Heart right ventricle (tissue), 16 donors: Measurements from ENCODE around the gene CTSD. TPM values are rescaled to one million over a fixed set of nuclear protein-coding genes. Genes with fewer than 3 reads are reported as not detected.
A peak's percentile ranks its signal among the peaks of the same experiment; 100 is the strongest.
"Not testable (repeated sequence)": the region's sequence is repeated elsewhere in the genome, so short reads cannot be mapped to it uniquely, and the experiment has no call there.

Experiments used
- ATAC-seq, 8 donors: fragments of 200-7000 bp; cut with Tn5 transposase; one replicate each; pipeline ENCODE4 v1.9.1; 2020; ENCODE audit warnings: mild to moderate bottlenecking in 8 of 8, moderate library complexity in 8 of 8, moderate number of reproducible peaks in 1 of 8
- DNase-seq, 2 donors: peaks; one replicate each; pipeline ENCODE4 v3.0.0-alpha.2; 2020
- H3K27ac ChIP-seq, 10 donors: fragments of 200-600 bp; sonication (generic) in 2 of 10; one replicate each; pipeline versions ENCODE4 v1.5.0 to v1.8.0; 2020 to 2022; ENCODE audit warnings: mild to moderate bottlenecking in 3 of 10
- H3K27me3 ChIP-seq, 7 donors: fragments of 200-600 bp; one replicate each; pipeline ENCODE4 v1.8.0; 2021 to 2022; ENCODE audit warnings: mild to moderate bottlenecking in 2 of 7
- H3K36me3 ChIP-seq, 9 donors: fragments of 200-600 bp; sonication (generic) in 1 of 9; one replicate each; pipeline versions ENCODE4 v1.5.0 to v1.8.0; 2020 to 2022; ENCODE audit warnings: mild to moderate bottlenecking in 2 of 9
- H3K4me1 ChIP-seq, 9 donors: fragments of 200-600 bp; sonication (generic) in 1 of 9; one replicate each; pipeline versions ENCODE4 v1.5.0 to v1.8.0; 2020 to 2022; ENCODE audit warnings: mild to moderate bottlenecking in 4 of 9
- H3K4me3 ChIP-seq, 10 donors: fragments of 200-600 bp; sonication (generic) in 2 of 10; one replicate each; pipeline versions ENCODE4 v1.5.0 to v1.8.0; 2020 to 2022; ENCODE audit warnings: mild to moderate bottlenecking in 7 of 10, moderate library complexity in 2 of 10
- H3K9me3 ChIP-seq, 11 donors: fragments of 200-600 bp in 10 of 11; sonication (generic) in 2 of 11; one replicate each; pipeline versions ENCODE4 v1.5.0 to v1.8.0; 2013 to 2022; ENCODE audit warnings: mild to moderate bottlenecking in 2 of 11, control low read depth in 1 of 11, moderate library complexity in 1 of 11
- CTCF ChIP-seq, 9 donors: fragments of 200-600 bp; sonication (generic) in 2 of 9; IDR thresholded peaks; one replicate each; pipeline versions ENCODE4 v1.5.0 to v1.8.0; 2021 to 2022; ENCODE audit warnings: antibody characterized with exemption in 9 of 9, mild to moderate bottlenecking in 5 of 9, moderate library complexity in 1 of 9
- WGBS, 2 donors: extraction: QIAGEN DNeasy Blood & Tissue Kit; methylation state at CpG; one replicate each; pipeline ENCODE4 v1.1.7; 2013; ENCODE audit warnings: inconsistent platforms in 1 of 2; 5-methylcytosine and 5-hydroxymethylcytosine counted together
- intact Hi-C, 10 donors: fragments of 100-400 bp; cut with DNase I; formaldehyde crosslinking; loops; one replicate each; pipeline versions ENCODE4 v1.11.1 to v1.14.2; 2022
- long read RNA-seq, 3 donors: library from polyadenylated mRNA; unstranded; transcript quantifications; one replicate each; pipeline ENCODE4 v2.0.0, GENCODE V29; 2020 to 2021
- polyA plus RNA-seq, 2 donors: library from polyadenylated mRNA; stranded (reverse); fragments of 200-250 nt; gene quantifications; one replicate each; pipeline ENCODE4 v1.2.3, GENCODE V29; 2013
- total RNA-seq, 10 donors: library from RNA; stranded (reverse); fragmentation: NEBNext Ultra II Directional in 3 of 10; extraction: Animal tissue kit (Norgen Biotek cat#: 25700) in 3 of 10; gene quantifications; one replicate each; pipeline versions ENCODE4 v1.2.1 to v1.2.4, GENCODE V29; 2021 to 2023
- donor health status: Arrhythmogenic right ventricular cardiomyopathy.
- donor health status: ischemic (EF 13 %, LVEDD 7.1; RV severe dilation, severe dysfunction).
- donor health status: healthy with polysubstance abuse.
- donor health status: DM: no; HTN: yes; CAD: no.
- donor health status: DM: no; HTN: no; CAD: no.
- donor health status: ischemic (EF 25% LVEDD 6.9; RV normal size, moderate dysfunction).
- donor health status: ischemic (EF 25% LVEDD 5.7; RV mildly dilated, moderate dysfunction).
- donor health status: healthy.
- donor health status: DM: yes; HTN: yes; CAD: no.
- donor health status: Ischemic cardiomyopathy.
- donor health status: ischemic (EF 35%, LVEDD 5.7; RV mildly dilated, moderate dysfunction).
- donor health status: nonischemic (EF 11% LVEDD 7.7; RV severe dilation, severe dysfunction).
- donor health status: DM: yes; HTN: yes; CAD: no.
- donor health status: PGD.
- donor health status: ischemic (EF 29% LVEDD 5.4; RV normal size, mild dysfunction).
- donor health status: nonischemic (EF 23%, LVEDD 6.1; RV moderate dilation, normal function).

CTSD gene
- total RNA-seq (1,000 to 10,000 TPM in 2 of 10 donors, 100 to 1,000 TPM in 8; 501 to 1,070 (median 786) TPM), polyA plus RNA-seq (100 to 1,000 TPM; 431 to 976 TPM)
- long read RNA-seq, donor 1, transcript CTSD-201 (9 exons, 2,123 nt) = major isoform, 543 of 921 reads
- long read RNA-seq, donor 1, partial matches to known transcripts = 222 of 921 reads
- long read RNA-seq, donor 1, other reads (novel, unspliced or antisense) = 152 of 921 reads
- long read RNA-seq, donor 2, transcript CTSD-201 (9 exons, 2,123 nt) = major isoform, 554 of 774 reads
- long read RNA-seq, donor 2, partial matches to known transcripts = 200 of 774 reads
- long read RNA-seq, donor 2, other reads (novel, unspliced or antisense) = 17 of 774 reads
- long read RNA-seq, donor 3, transcript CTSD-204 (9 exons, 2,006 nt) = minor isoform, 7 of 2,496 reads
- long read RNA-seq, donor 3, transcript CTSD-201 (9 exons, 2,123 nt) = major isoform, 1,526 of 2,496 reads
- long read RNA-seq, donor 3, partial matches to known transcripts = 818 of 2,496 reads
- long read RNA-seq, donor 3, other reads (novel, unspliced or antisense) = 140 of 2,496 reads

GRCh38 chr11:1763796-1764661, at the start of gene CTSD:
TSS of gene CTSD (minus strand) at chr11:1763927. CDS start at chr11:1763859, 68 bp downstream.
- 2% methylated on average over 71 to 85 of the region's 85 CpGs for WGBS, 2 donors
- ATAC-seq (peak; percentile 62 to 88 (median 75)), DNase-seq (peak; percentile 88 to 94)
- intact Hi-C loops = loop anchor here in 3 of 10 donors (5.0 to 10.0 kb wide), 4 partner anchors 47 to 68 kb away; partner anchors contain the start of gene SYT8 (in 1 of the 3)
- H3K27me3 ChIP-seq = no peaks in the 10 kb centered on the region
- H3K36me3 ChIP-seq = peaks cover 0 to 21% (median 6%) of the 10 kb centered on the region in 9 donors
- peak within 1 kb of the TSS; percentile 79 to 100 (median 100) for H3K4me3 ChIP-seq
- no peaks in the 10 kb centered on the region for H3K9me3 ChIP-seq
- H3K4me1 ChIP-seq = peaks cover 29 to 52% (median 51%) of the 10 kb centered on the region in 9 donors
- TF ChIP-seq CTCF (IDR thresholded peaks at IDR 0.05) = peak in 2 of 9 donors; percentile 28 to 30
- H3K27ac ChIP-seq = peak within 1 kb of the TSS; percentile 93 to 99 (median 97)

- Histone ChIP-seq H3K27me3 (peaks cover 0 to 63% (median 7%) of the 10 kb centered on the region in 7 donors), H3K4me1 (peaks cover 0 to 11% (median 0%) of the 10 kb centered on the region in 9 donors), H3K9me3 (peaks cover 0 to 20% (median 4%) of the 10 kb centered on the region in 11 donors)
- H3K4me3 ChIP-seq, ATAC-seq, H3K27ac ChIP-seq, H3K36me3 ChIP-seq, DNase-seq: not testable (repeated sequence)
- 86 to 90% methylated on average over 9 of the region's 9 CpGs for WGBS, 2 donors
- intact Hi-C loops = loop anchor here in 1 of 10 donors (5.0 kb wide), 1 partner anchor 116 kb away; the partner anchor contains the start of gene KRTAP5-6
Measured at GRCh38 chr11:1813356-1813755, 49.6 kb upstream of the CTSD start.

- intact Hi-C loops = loop anchor here in 1 of 10 donors (5.0 kb wide), 1 partner anchor 116 kb away; the partner anchor contains the start of gene KRTAP5-6
Measured at GRCh38 chr11:1812801-1813200, 49.1 kb upstream of the CTSD start.

More at GRCh38 chr11:1812801-1813200, 49.1 kb upstream of the CTSD start:
- DNase-seq (no peak), ATAC-seq (no peak)
- 91 to 95% methylated on average over 15 of the region's 15 CpGs for WGBS, 2 donors
- Histone ChIP-seq H3K27me3 (peaks cover 0 to 68% (median 7%) of the 10 kb centered on the region in 7 donors), H3K4me1 (peaks cover 0 to 11% (median 0%) of the 10 kb centered on the region in 9 donors), H3K4me3 (no peak overlapping the region), H3K9me3 (peaks cover 0 to 14% (median 1%) of the 10 kb centered on the region in 11 donors), H3K27ac (no peak overlapping the region), H3K36me3 (no peaks in the 10 kb centered on the region)
- TF ChIP-seq CTCF (IDR thresholded peaks at IDR 0.05) = no peak
